Regular cardiac myocyte (primary cell): Measurements from ENCODE around the gene MICB. TPM values are rescaled to one million over a fixed set of nuclear protein-coding genes. Genes with fewer than 3 reads are reported as not detected.

Experiments used
- total RNA-seq: library from RNA; depleted of rRNA; stranded (reverse); fragments of >200 nt; gene quantifications from 2 replicates; pipeline ENCODE4 v1.2.3, GENCODE V29; 2014

MICB gene
- 9.0 and 20.7 TPM in 2 replicates for total RNA-seq

DNA sequence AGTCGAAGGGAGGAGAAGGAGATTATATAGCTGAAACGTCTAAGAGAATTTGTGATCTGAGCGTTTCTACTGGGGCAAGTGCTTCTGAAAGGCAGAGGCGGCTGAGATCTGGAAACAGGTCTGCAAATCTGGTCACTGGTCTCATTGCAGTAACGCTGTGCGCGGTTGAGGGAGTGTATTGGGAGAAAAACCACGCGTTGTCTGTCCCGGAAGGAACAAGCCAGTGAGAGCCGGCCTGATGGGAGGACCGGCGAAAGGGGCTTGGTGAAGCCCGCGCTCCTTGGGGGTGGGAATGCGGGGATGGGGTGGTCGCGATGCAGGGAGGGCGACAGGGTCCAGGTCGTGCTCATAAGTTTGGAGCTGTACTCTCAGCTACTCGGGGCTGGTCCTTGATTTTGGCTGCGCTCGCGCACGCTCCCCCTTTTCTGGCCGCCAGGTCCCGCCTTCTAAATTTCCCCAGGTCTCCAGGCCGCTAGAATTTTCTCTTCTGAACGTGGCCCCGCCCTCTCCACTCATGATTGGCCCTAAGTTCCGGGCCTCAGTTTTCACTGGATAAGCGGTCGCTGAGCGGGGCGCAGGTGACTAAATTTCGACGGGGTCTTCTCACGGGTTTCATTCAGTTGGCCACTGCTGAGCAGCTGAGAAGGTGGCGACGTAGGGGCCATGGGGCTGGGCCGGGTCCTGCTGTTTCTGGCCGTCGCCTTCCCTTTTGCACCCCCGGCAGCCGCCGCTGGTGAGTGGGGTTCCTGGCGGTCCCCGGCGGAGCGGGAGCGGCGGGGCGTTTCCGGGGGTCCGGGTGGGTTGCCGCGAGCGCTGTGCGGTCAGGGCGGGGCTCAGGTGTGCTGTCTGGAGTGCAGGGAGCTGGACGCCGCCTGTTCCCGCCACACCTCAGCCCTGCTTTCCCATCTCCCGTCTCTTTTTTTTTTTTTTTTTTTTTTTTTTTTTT lies at the start of gene MICB:
Gene MICB, plus strand, starts transcription at position 615 of the 946 bp plus-strand sequence. Its CDS starts 49 bp downstream, at position 664.

DNA sequence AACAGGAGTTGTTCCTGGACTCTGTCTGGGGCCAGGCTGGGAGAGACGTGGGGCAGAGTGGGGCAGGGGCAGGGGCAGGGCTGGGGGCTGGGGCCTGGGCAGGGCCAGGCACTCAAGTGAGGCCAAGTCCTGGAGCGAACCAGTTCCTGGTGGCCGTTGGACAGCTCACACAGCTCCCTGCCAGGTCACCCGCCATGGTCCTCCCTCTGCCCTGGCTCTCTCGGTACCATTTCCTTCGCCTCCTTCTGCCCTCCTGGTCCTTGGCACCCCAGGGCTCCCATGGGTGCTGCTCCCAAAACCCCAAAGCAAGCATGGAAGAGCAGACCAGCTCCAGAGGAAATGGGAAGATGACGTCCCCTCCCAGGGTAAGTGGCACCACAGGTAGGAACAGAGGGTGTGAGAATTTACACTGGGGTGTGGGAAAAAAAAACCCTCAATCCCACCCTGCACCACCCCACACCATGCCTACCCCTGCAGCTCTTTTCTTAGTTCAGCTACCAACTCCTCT lies 30.9 kb downstream of the MICB start, which contains the start of gene MCCD1:
Gene MCCD1, plus strand, starts transcription at position 142 of the 508 bp plus-strand sequence. Its CDS starts 53 bp downstream, at position 195.

GRCh38 chr6:31541658-31542521 lies 43.9 kb downstream of the MICB start, which contains the start of gene DDX39B:
TSS of gene DDX39B (minus strand) at chr6:31542003. CDS start at chr6:31540532, 1,471 bp downstream.

GRCh38 chr6:31546339-31546957 lies 48.5 kb downstream of the MICB start, which contains the start of gene ATP6V1G2:
TSS of gene ATP6V1G2 (minus strand) at chr6:31546608. CDS start at chr6:31546559, 49 bp downstream.

GRCh38 chr6:31546958-31547726 lies 49.2 kb downstream of the MICB start, which contains the start of gene NFKBIL1:
TSS of gene NFKBIL1 (plus strand) at chr6:31547608. CDS start at chr6:31547695, 87 bp downstream.

Other genes starting within 250 kb of the MICB start
- 118 and 135 TPM in 2 replicates for gene HLA-C, start 226.1 kb upstream of the MICB start, total RNA-seq
- gene HLA-B, start 141.0 kb upstream of the MICB start, total RNA-seq, result 116 and 206 TPM in 2 replicates
- gene MICA, start 94.5 kb upstream of the MICB start, total RNA-seq, result 45.1 and 62.3 TPM in 2 replicates
- gene MCCD1, start 30.8 kb downstream of the MICB start, total RNA-seq, result not detected in 2 replicates
- 156 and 555 TPM in 2 replicates for gene DDX39B, start 43.9 kb downstream of the MICB start, total RNA-seq
- 1.2 and 5.1 TPM in 2 replicates for gene ATP6V1G2, start 48.5 kb downstream of the MICB start, total RNA-seq
- gene NFKBIL1, start 49.5 kb downstream of the MICB start, total RNA-seq, result 19.7 and 32.7 TPM in 2 replicates
- gene LTA, start 74.1 kb downstream of the MICB start, total RNA-seq, result not detected in 2 replicates
- gene TNF, start 77.4 kb downstream of the MICB start, total RNA-seq, result not detected in 2 replicates
- 0.28 TPM in 1 of 2 replicates, not detected in the other for gene LTB, start 84.3 kb downstream of the MICB start, total RNA-seq
- not detected in 2 replicates for gene LST1, start 88.1 kb downstream of the MICB start, total RNA-seq
- gene NCR3, start 94.9 kb downstream of the MICB start, total RNA-seq, result not detected in 2 replicates
- gene AIF1, start 117.1 kb downstream of the MICB start, total RNA-seq, result not detected in 2 replicates
- 19.7 and 31.1 TPM in 2 replicates for gene PRRC2A, start 122.6 kb downstream of the MICB start, total RNA-seq
- gene BAG6, start 154.5 kb downstream of the MICB start, total RNA-seq, result 90.5 and 111 TPM in 2 replicates
- 0.28 and 1.2 TPM in 2 replicates for gene APOM, start 157.7 kb downstream of the MICB start, total RNA-seq
- gene C6orf47, start 162.6 kb downstream of the MICB start, total RNA-seq, result 21.9 and 23.4 TPM in 2 replicates
- gene GPANK1, start 166.9 kb downstream of the MICB start, total RNA-seq, result 14.1 and 22.2 TPM in 2 replicates
- 93.0 and 140 TPM in 2 replicates for gene CSNK2B, start 167.9 kb downstream of the MICB start, total RNA-seq
- 2.0 and 2.3 TPM in 2 replicates for gene LY6G5B, start 171.8 kb downstream of the MICB start, total RNA-seq
- gene LY6G5C, start 182.9 kb downstream of the MICB start, total RNA-seq, result 0.38 and 1.7 TPM in 2 replicates
- gene ABHD16A, start 205.2 kb downstream of the MICB start, total RNA-seq, result 47.1 and 56.7 TPM in 2 replicates
- not detected in 2 replicates for gene LY6G6F, start 208.7 kb downstream of the MICB start, total RNA-seq
- not detected in 2 replicates for gene LY6G6D, start 217.2 kb downstream of the MICB start, total RNA-seq
- under 0.01 TPM in 1 of 2 replicates, not detected in the other for gene LY6G6C, start 223.6 kb downstream of the MICB start, total RNA-seq
- gene MPIG6B, start 225.2 kb downstream of the MICB start, total RNA-seq, result 0.28 TPM in 1 of 2 replicates, not detected in the other
- gene DDAH2, start 231.2 kb downstream of the MICB start, total RNA-seq, result 58.1 and 70.5 TPM in 2 replicates
- 711 and 1,283 TPM in 2 replicates for gene CLIC1, start 238.4 kb downstream of the MICB start, total RNA-seq
- gene MSH5, start 241.9 kb downstream of the MICB start, total RNA-seq, result 4.4 and 5.4 TPM in 2 replicates